Central memory CD4-positive, alpha-beta T cell (primary cell): ENCODE measurements around the gene KIF26A.
"Not testable (repeated sequence)": the region's sequence is repeated elsewhere in the genome, so short reads cannot be mapped to it uniquely, and the experiment has no call there.

ENCODE experiments used
- DNase-seq: peaks from one replicate; pipeline ENCODE4 v3.0.0; 2022

Gene KIF26A

DNA sequence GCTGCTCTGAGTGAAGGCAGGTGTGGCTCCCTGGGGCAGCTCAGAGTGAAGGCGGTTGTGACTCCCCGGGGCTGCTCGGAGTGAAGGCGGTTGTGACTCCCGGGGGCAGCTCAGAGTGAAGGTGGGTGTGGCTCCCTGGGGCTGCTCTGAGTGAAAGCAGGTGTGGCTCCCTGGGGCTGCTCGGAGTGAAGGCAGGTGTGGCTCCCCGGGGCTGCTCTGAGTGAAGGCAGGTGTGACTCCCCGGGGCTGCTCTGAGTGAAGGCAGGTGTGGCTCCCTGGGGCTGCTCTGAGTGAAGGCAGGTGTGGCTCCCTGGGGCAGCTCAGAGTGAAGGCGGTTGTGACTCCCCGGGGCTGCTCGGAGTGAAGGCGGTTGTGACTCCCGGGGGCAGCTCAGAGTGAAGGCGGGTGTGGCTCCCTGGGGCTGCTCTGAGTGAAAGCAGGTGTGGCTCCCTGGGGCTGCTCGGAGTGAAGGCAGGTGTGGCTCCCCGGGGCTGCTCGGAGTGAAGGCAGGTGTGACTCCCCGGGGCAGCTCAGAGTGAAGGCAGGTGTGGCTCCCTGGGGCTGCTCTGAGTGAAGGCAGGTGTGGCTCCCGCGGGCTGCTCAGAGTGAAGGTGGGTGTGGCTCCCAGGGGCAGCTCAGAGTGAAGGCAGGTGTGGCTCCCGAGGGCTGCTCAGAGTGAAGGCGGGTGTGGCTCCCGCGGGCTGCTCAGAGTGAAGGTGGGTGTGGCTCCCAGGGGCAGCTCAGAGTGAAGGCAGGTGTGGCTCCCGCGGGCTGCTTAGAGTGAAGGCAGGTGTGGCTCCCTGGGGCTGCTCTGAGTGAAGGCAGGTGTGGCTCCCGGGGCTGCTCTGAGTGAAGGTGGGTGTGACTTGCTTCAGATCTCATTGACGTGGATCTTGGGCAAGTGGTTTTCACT is 87.1 kb downstream of the KIF26A start:
- DNase-seq, result not testable (repeated sequence)

DNA sequence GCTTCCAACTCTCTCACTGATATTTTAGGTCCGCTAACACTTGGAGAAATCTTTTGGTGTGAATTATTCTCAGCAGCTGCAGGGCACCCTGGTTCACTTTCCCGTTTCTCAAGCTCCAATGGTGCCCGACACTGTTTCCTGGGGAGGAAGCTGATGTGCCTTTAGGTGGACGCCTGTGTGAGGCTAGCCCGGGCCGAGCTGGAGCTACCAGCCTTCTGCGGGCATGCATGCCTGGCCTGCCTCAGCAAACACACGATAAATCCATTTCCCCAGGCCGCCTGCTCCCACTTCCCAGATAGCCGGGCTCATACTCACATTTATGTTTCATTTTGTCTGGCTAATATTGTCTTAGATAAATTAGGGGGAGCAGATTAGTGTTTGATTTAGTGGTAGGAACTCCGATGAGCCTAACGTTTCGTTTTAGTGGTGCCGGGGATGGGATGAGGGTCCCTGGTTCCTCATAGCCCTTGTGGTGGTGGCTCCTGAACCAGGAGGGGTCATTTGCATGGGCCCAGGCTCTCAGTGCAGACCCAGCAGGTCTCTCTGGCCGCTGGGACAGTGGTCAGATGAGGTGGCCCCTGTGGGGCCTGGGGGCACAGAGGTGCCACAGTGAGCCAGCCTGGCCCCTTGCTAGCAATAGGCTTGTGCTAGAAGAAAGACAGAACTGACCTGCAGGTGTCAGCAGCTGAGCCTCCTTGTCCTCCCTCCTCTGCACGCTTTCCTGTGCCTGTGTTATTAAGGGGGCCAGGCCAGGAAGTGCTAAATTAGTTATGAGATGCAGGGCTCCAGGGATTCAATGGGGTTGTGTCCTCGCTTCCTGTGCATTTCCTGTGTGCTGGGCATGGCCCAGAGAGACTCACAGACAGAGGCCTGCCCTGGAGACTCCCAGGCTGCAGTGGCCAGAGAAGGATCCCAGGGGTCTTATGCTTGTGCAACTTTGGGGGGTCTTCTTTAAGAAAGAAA is 88.3 kb downstream of the KIF26A start:
- no peak for DNase-seq

DNA sequence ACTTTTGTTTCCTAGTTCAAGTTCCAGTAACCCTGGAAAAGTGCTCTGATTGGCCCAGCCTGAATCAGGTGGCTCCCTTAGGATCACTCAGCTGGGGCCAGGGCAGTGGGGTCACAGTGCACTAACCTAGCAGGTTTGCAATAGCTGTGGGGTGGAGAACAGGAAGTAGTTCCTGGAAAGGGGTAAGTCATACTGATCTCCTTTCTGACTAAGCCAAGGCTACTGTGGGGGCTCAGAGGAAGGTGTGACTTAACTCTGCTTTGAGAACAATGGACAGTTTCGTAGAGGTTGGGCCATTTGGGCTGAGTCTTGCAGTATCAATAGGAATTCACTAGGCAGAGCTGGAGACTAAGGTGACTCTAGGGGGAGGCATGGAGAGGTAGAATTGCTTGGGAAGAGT is 89.4 kb downstream of the KIF26A start:
- no peak for DNase-seq

DNA sequence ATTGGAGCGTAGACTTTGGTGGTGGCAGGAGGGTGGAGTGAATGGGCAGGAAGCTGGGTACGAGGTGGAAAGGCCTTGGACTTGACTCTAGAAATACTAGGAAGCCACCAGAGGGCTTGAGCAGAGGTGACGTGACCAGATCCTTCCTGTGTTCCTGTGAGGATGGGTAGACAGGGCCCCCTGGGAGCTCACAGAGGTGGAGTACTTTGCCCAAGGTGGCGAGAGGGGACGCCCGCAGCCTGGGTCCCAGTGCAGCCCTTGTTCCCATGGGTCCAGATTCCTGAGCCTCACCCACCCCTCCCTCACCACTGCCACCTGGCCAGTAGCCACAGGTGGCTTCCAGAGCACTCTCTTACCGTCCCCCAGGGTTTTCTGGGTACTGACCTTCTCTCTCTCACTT is 89.8 kb downstream of the KIF26A start:
- no peak for DNase-seq

DNA sequence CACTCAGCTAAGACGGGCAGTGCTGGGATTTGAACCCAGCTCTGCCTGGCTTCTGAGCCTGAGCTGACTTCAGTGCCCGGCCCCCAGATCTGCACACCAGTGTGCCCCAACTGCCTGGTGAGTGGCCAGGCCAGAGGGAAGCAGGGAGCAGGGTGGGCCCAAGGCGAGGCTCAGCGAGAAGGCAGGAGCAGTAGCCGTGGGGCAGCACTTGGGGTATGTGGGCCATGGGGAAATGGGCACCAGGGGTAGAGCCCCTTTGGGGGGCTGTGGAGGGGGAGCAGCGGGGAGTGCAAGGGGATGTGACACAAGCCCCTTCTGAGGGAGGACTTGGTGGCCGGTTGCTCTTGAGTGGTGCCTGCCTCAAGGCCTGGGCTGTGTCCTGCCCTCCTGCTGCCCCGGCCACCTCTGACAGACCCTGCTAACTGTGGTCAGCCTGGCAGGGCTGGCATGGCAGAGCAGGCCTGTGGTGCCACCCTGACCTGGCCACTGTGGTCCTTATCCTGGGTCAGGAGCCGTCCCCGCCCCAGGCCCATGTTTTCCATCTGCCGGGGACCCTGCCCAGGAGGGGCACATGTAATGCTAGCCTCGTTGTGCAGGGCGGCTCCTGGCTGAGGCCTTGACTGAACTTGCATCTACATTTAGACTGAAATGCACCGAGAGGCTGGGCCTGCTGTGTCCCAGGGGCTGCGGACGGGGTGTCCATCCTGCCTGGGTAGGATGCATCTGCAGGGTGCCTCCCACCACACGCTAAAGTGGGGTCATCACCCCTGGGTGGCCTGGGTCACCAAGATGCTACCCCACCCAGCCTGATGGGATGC is 90.5 kb downstream of the KIF26A start:
- no peak for DNase-seq

DNA sequence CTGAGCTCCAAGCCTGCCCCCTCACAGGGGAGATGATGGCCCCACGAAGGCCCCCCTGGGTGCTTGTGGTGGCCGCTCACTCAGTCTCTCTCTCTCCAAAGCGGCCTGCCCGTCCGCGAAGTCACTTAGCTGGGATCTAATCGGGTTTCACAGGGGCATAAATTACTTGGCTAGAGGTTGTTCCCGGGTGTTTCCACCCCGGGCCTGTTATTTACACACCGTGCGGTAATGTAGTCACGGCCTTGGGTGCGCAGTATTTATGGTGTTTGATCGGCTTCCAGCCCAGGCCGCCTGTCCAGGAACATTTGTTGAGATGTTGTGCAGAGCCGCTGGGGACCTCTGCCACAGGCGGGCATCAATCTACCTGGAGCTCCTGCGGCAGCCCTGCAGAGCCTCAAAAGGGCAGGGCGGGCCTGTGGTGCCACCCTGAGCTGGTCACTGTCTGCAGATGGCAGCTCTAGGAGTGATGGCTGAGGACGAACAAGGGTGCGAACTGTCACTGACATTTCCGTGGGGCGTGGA is 91.2 kb downstream of the KIF26A start:
- DNase-seq, result no peak

DNA sequence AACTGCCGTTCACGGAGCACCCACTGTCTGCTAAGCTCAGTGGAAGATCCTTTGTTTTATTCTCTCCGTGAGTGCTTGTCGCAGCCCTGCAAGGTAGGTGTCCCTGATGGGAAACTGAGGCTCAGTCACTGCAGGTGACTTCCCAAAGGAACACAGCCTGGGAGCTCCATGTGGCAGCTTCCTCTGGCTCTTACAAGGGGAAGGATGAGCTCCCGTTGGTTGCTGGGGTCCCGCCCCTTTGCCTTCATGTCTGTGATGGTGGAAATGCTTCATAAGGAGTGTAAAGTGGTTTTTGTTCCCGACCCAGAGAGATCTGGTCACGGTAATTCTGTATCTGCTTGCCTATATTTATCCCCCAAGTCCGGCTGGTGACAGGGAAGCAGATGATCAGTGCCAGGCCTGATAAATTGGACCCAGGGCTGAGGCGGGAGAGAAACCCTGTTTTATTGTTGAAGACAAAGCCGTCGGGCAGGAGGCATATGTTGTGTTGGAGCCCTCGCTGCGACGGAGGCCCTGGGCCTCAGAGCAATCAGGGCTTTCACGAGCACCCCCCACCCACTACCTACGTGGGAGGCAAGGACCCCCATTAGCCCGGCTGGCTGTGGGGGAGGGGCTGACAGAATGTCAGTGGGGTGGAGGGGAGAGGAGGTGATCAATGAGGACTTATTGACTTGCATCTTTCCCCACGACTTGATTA is 91.9 kb downstream of the KIF26A start:
- no peak for DNase-seq
